DND-41 (cell line): Measurements from ENCODE around the gene ACADS.

Source experiments
- CTCF ChIP-seq: IDR thresholded peaks from 2 replicates; pipeline ENCODE4 v1.5.1; 2012; ENCODE audit warnings: borderline replicate concordance, low read length, moderate library complexity, mild to moderate bottlenecking; ENCODE audit not compliant: poor library complexity, severe bottlenecking; ENCODE audit errors: extremely low read depth
- EZH2 ChIP-seq: IDR thresholded peaks from 3 replicates; pipeline ENCODE4 v1.6.1; 2012; ENCODE audit warnings: borderline replicate concordance, low read depth, mild to moderate bottlenecking, moderate library complexity, low read length, inconsistent platforms; ENCODE audit not compliant: severe bottlenecking

- TF ChIP-seq CTCF (no peak), EZH2 (no peak)
These were observed 16.1 kb downstream of the ACADS start for GRCh38 chr12:120741476-120742421.
